Measurements from ENCODE around the gene AACS. TPM values are rescaled to one million over a fixed set of nuclear protein-coding genes. Genes with fewer than 3 reads are reported as not detected.

AACS gene
- total RNA-seq, 4 donors from 2014 or later: 15.3 to 79.1 (median 29.7) TPM

GRCh38 chr12:125023065-125023464 lies 42.2 kb upstream of the AACS start:
- TF ChIP-seq CTCF (IDR thresholded peaks at IDR 0.05; ENCODE audit: low read depth): no peak

DNA sequence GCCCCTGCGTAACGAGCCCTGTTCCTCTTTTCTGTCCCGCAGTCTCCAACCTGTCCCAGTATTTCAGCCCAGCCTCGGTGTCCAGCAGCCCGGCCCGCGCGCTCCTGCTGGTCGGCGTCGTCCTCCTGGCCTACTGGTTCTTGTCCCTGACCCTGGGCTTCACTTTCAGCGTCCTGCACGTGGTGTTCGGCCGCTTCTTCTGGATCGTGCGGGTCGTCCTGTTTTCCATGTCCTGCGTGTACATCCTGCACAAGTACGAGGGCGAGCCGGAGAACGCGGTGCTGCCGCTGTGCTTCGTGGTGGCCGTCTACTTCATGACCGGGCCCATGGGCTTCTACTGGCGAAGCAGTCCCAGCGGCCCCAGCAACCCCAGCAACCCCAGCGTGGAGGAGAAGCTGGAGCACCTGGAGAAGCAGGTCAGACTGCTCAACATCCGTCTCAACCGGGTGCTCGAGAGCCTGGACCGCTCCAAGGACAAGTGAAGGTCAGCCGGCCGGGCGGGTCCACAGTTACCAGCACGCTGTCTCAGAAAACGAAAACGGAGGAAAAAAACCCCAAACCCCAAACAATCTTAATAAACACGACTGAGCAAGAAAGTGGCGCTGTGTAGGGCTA lies 40.2 kb upstream of the AACS start:
- TF ChIP-seq CTCF (IDR thresholded peaks at IDR 0.05; ENCODE audit: low read depth): no peak

GRCh38 chr12:125025606-125026235 lies 39.5 kb upstream of the AACS start:
- no peak for TF ChIP-seq CTCF (IDR thresholded peaks at IDR 0.05; ENCODE audit: low read depth)

GRCh38 chr12:125028106-125028505 lies 37.1 kb upstream of the AACS start:
- TF ChIP-seq CTCF (IDR thresholded peaks at IDR 0.05; ENCODE audit: low read depth): no peak

GRCh38 chr12:125029761-125030358 lies 35.4 kb upstream of the AACS start:
- no peak for TF ChIP-seq CTCF (IDR thresholded peaks at IDR 0.05; ENCODE audit: low read depth)

GRCh38 chr12:125032466-125033152 lies 32.6 kb upstream of the AACS start:
- no peak for TF ChIP-seq CTCF (IDR thresholded peaks at IDR 0.05; ENCODE audit: low read depth)

GRCh38 chr12:125033288-125033687 lies 31.9 kb upstream of the AACS start:
- TF ChIP-seq CTCF (IDR thresholded peaks at IDR 0.05; ENCODE audit: low read depth): no peak
